Left lung (tissue), 10 donors: ENCODE data around the gene FAM181A. TPM values are rescaled to one million over a fixed set of nuclear protein-coding genes. Genes with fewer than 3 reads are reported as not detected.

Experiments used
- ATAC-seq: fragments of 200-7000 bp; cut with Tn5 transposase; one replicate; pipeline ENCODE4 v1.9.1; 2020; ENCODE audit warnings: moderate library complexity
- DNase-seq, 4 donors: peaks; one replicate each; pipeline ENCODE4 v3.0.0-alpha.2; 2013 to 2020
- H3K27ac ChIP-seq, 2 donors: fragments of 200-600 bp; sonication (generic) in 1 of 2; one replicate each; pipeline versions ENCODE4 v1.5.0 to v1.8.0; 2020 to 2021
- H3K27me3 ChIP-seq, 2 donors: fragments of 200-600 bp; sonication (generic) in 1 of 2; one replicate each; pipeline versions ENCODE4 v1.5.0 to v1.8.0; 2020 to 2021
- H3K36me3 ChIP-seq, 2 donors: fragments of 200-600 bp; sonication (generic) in 1 of 2; one replicate each; pipeline versions ENCODE4 v1.5.0 to v1.8.0; 2020 to 2021
- H3K4me1 ChIP-seq, 2 donors: fragments of 200-600 bp; one replicate each; pipeline ENCODE4 v1.8.0; 2021
- H3K4me3 ChIP-seq, 2 donors: fragments of 200-600 bp; sonication (generic) in 1 of 2; one replicate each; pipeline versions ENCODE4 v1.5.0 to v1.8.0; 2020 to 2021; ENCODE audit warnings: mild to moderate bottlenecking in 1 of 2
- H3K9me3 ChIP-seq, 2 donors: fragments of 200-600 bp; sonication (generic) in 1 of 2; one replicate each; pipeline versions ENCODE4 v1.5.0 to v1.8.0; 2020 to 2021
- intact Hi-C, 2 donors: fragments of 100-400 bp; cut with DNase I; formaldehyde crosslinking; loops; one replicate each; pipeline versions ENCODE4 v1.11.2 to v1.14.2; 2022
- polyA plus RNA-seq, 6 donors: library from polyadenylated mRNA; unstranded; fragments of 120-200 nt; gene quantifications; one replicate each; pipeline ENCODE4 v1.2.1, GENCODE V29; 2013; ENCODE audit not compliant: insufficient read length in 6 of 6
- total RNA-seq, 2 donors: library from RNA; stranded (reverse); fragmentation: NEBNext Ultra II Directional; extraction: Animal tissue kit (Norgen Biotek cat#: 25700); gene quantifications; one replicate each; pipeline ENCODE4 v1.2.1, GENCODE V29; 2021
- TF ChIP-seq, protein P1 (sequence below), 2 donors: fragments of 200-600 bp; sonication (generic) in 1 of 2; IDR thresholded peaks; one replicate each; pipeline versions ENCODE4 v1.5.0 to v1.8.0; 2021; ENCODE audit warnings: antibody characterized with exemption in 2 of 2
- donor health status: DM: no; HTN: yes; CAD: no.
- donor health status: DM: no; HTN: no; CAD: no.

FAM181A gene
- total and polyA plus RNA-seq, 8 donors: 0.10 to 1.1 (median 0.37) TPM; not detected in 2

- ATAC-seq: no peak
- H3K4me3 ChIP-seq: no peak overlapping the region
- H3K27me3 ChIP-seq: no peaks in the 10 kb centered on the region
- TF ChIP-seq, protein P1, sequence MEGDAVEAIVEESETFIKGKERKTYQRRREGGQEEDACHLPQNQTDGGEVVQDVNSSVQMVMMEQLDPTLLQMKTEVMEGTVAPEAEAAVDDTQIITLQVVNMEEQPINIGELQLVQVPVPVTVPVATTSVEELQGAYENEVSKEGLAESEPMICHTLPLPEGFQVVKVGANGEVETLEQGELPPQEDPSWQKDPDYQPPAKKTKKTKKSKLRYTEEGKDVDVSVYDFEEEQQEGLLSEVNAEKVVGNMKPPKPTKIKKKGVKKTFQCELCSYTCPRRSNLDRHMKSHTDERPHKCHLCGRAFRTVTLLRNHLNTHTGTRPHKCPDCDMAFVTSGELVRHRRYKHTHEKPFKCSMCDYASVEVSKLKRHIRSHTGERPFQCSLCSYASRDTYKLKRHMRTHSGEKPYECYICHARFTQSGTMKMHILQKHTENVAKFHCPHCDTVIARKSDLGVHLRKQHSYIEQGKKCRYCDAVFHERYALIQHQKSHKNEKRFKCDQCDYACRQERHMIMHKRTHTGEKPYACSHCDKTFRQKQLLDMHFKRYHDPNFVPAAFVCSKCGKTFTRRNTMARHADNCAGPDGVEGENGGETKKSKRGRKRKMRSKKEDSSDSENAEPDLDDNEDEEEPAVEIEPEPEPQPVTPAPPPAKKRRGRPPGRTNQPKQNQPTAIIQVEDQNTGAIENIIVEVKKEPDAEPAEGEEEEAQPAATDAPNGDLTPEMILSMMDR (IDR thresholded peaks at IDR 0.05): no peak
- no peaks in the 10 kb centered on the region for H3K9me3 ChIP-seq
- H3K4me1 ChIP-seq: peaks cover 5 to 25% of the 10 kb centered on the region in 2 donors
- peak overlapping the region in 1 of 2 donors; percentile 51 for H3K27ac ChIP-seq
- intact Hi-C loops: no loop called here
- no peaks in the 10 kb centered on the region for H3K36me3 ChIP-seq
- DNase-seq: no peak
Observed at GRCh38 chr14:93964820-93965286, 37.7 kb downstream of the FAM181A start.

GRCh38 chr14:93965287-93965821 lies 38.2 kb downstream of the FAM181A start:
- ATAC-seq (peak; percentile 72), DNase-seq (no peak)
- Histone ChIP-seq H3K4me3 (no peak overlapping the region), H3K27me3 (no peaks in the 10 kb centered on the region), H3K27ac (peak overlapping the region; percentile 6 to 64), H3K36me3 (no peaks in the 10 kb centered on the region), H3K4me1 (peaks cover 5 to 22% of the 10 kb centered on the region in 2 donors), H3K9me3 (no peaks in the 10 kb centered on the region)
- intact Hi-C loops: no loop called here
- TF ChIP-seq, protein P1 (IDR thresholded peaks at IDR 0.05): no peak

GRCh38 chr14:93965946-93966474 lies 38.9 kb downstream of the FAM181A start:
- Histone ChIP-seq H3K4me3 (no peak overlapping the region), H3K4me1 (peaks cover 5 to 27% of the 10 kb centered on the region in 2 donors), H3K27me3 (no peaks in the 10 kb centered on the region), H3K27ac (peak overlapping the region; percentile 6 to 64), H3K9me3 (no peaks in the 10 kb centered on the region), H3K36me3 (no peaks in the 10 kb centered on the region)
- no peak for ATAC-seq
- TF ChIP-seq, protein P1 (IDR thresholded peaks at IDR 0.05): no peak
- DNase-seq: no peak
- intact Hi-C loops: no loop called here

GRCh38 chr14:93967637-93968250 lies 40.6 kb downstream of the FAM181A start:
- TF ChIP-seq, protein P1 (IDR thresholded peaks at IDR 0.05): no peak
- no peak overlapping the region for H3K4me3 ChIP-seq
- no peak overlapping the region for H3K27ac ChIP-seq
- H3K4me1 ChIP-seq: peaks cover 5 to 25% of the 10 kb centered on the region in 2 donors
- no peaks in the 10 kb centered on the region for H3K27me3 ChIP-seq
- no peaks in the 10 kb centered on the region for H3K9me3 ChIP-seq
- no peak for DNase-seq
- no peak for ATAC-seq
- intact Hi-C loops: no loop called here
- no peaks in the 10 kb centered on the region for H3K36me3 ChIP-seq

DNA sequence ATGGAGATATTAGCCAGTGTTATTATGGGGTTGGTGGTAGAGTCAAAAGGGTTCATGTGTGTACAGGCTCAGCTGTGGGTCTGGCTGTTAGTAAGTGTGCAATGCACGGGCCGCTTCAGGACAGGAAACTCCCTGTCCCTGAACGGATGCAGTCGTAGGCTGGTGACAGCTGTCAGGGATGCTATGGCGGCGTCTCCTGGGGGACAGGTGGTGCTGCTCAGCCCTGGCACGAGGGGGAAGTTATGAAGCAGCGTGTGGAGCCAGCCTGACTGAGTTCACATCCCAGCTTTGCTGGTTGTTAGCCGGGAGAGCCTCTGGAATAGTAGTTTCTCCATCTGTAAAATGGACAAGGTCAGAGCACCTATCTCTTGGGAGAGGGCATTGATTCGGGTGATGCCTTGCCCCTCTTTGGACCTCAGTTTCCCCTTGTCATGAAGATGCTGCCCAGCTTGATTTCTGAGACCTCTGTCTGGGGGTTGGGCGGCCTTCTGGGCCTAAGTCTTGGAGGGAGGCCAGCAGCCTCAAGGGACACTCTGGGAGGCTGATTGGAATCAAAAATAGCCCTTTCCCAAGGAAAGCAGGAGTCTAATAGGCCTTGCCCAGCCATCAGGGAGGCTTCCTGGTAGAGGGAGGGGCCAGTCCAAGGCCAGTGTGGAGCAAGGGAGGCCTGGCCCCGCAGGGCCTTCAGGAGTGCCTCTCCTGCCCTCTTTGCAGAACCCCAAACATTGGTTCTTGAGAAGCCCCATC lies 42.1 kb downstream of the FAM181A start:
- H3K27ac ChIP-seq: no peak overlapping the region
- no peaks in the 10 kb centered on the region for H3K36me3 ChIP-seq
- H3K4me3 ChIP-seq: no peak overlapping the region
- no peaks in the 10 kb centered on the region for H3K9me3 ChIP-seq
- H3K4me1 ChIP-seq: peaks cover 5 to 21% of the 10 kb centered on the region in 2 donors
- H3K27me3 ChIP-seq: no peaks in the 10 kb centered on the region
- intact Hi-C loops: no loop called here
- TF ChIP-seq, protein P1 (IDR thresholded peaks at IDR 0.05): no peak
- DNase-seq: no peak
- ATAC-seq: no peak
